Kasumi-1 (cell line): ENCODE measurements around the gene SIRPB1.
"Not testable (repeated sequence)": the region's sequence is repeated elsewhere in the genome, so short reads cannot be mapped to it uniquely, and the experiment has no call there.

ENCODE experiments used
- DNase-seq, 2 experiments: peaks; one replicate each; lab custom pipeline; 2025; lab: John Stamatoyannopoulos, UW

SIRPB1 gene

DNA sequence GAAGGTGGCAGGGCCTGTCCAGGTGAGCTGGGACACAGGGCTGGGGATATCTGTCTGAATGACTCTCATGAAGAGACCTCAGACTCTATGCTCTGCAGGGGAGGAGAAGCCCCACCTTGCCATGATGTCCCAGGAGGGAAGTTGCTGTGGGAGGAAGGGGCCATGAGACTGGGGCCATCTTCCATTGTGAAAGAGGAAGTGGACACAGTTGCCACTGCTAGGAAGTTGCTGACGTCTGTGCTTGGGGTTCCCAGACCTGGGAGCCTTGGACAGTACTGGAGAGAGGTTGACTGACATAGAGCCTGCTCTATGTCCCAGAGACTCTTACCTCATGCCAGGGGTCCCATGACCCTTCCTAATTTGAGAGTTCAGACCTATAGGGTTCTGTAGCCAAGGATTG, 24.5 kb downstream of the SIRPB1 start:
- peak; percentile 14 to 35 for DNase-seq

- DNase-seq: peak; percentile 79 to 87
Measured at GRCh38 chr20:1588533-1589460, 31.0 kb downstream of the SIRPB1 start.

- DNase-seq: peak; percentile 19 to 31
Measured at GRCh38 chr20:1587781-1588532, 31.9 kb downstream of the SIRPB1 start.

- no peak for DNase-seq
Measured at GRCh38 chr20:1579488-1579887, 40.3 kb downstream of the SIRPB1 start.

- DNase-seq: no peak
Measured at GRCh38 chr20:1577906-1578305, 41.9 kb downstream of the SIRPB1 start.

DNA sequence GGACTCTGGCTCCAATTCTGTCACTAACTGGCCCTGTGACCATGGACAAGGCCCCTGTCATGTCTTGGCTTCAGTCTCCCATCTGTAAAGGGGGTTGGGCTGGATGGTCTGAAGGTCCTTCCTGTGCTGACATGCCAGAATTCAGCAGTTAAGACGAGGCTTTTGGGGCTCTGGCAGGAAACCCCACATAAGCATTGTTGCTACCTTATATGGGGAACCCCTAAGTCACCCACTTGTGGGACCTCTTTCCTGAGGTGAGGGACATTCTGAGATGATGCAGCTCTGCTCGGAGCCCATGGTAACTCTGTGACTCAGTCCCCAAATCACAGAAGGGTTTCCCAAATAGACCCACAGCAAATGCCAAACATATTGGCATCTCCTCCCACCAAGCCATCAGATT, 42.5 kb downstream of the SIRPB1 start:
- DNase-seq: not testable (repeated sequence)

DNA sequence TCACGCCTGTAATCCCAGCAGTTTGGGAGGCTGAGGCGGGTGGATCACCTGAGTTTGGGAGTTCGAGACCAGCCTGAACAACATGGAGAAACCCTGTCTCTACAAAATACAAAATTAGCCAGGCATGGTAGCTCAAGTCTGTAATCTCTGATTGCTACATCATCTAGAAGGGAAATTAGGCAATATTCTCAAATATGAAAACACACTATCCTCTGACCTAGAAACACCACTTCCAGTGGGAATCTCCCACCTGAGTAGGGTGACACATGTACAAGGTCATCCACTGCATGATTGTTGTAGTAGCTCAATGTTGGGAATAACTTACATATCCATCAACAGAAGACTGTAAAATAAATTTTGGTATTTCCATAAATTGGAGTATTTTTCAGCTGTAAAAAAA, 43.2 kb downstream of the SIRPB1 start:
- no peak for DNase-seq

DNA sequence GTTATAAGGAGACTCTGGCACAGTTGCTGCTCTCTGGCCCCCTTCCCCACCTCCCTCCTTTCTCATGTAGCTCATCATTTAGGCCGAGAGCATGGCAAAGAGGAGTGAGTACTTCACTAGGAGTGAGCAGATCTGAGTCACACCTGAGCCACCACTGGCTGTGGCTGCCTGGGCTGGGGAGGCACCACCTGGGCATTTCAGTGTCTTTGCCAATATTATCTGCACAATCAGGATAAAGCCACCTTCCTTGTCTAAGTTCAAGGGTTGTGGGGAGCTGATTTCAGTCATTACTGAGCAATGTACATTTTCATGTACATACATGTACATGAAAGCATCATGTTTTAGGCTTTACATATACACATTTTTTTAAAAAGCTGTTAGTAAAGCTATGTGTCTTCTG, 43.8 kb downstream of the SIRPB1 start:
- not testable (repeated sequence) for DNase-seq

GRCh38 chr20:1571583-1571982, 48.2 kb downstream of the SIRPB1 start:
- DNase-seq: not testable (repeated sequence)
